ENCODE results near the gene AVPR1B. TPM values are rescaled to one million over a fixed set of nuclear protein-coding genes. Genes with fewer than 3 reads are reported as not detected.

AVPR1B gene
- polyA plus RNA-seq, 2 of the 4 experiments (the other 2 are of a cell fraction): not detected

GRCh38 chr1:206062464-206062863, 54.7 kb downstream of the AVPR1B start:
- DNase-seq (ENCODE audit: low read depth in 1 of 2, low spot score in 1 of 2) (no peak), ATAC-seq (no peak)
- CTCF ChIA-PET: interaction anchor here (0.8 to 1.6 kb wide), 2 partner anchors 27 to 32 kb away, joined by 3 to 5 read pairs; no protein-coding TSS in a partner anchor

GRCh38 chr1:206060844-206061243, 56.3 kb downstream of the AVPR1B start:
- FAIRE-seq: no peak
- Histone ChIP-seq H3K27ac (no peak overlapping the region), H3K4me2 (no peak overlapping the region), H3K9me3 (no peaks in the 10 kb centered on the region), H3K4me3 (no peak overlapping the region), H3K4me1 (no peaks in the 10 kb centered on the region)
- DNase-seq (ENCODE audit: low read depth in 1 of 2, low spot score in 1 of 2): no peak
- ChIA-PET POLR2A (no interaction called here), CTCF (interaction anchor here (0.8 to 1.5 kb wide), 4 partner anchors 30 to 46 kb away, joined by 3 to 6 read pairs (median 4); no protein-coding TSS in a partner anchor)
- WGBS (ENCODE audit: missing lambda C conversion rate): 93% methylated on average over 3 of the region's 3 CpGs
- no peak for ATAC-seq
- no peak for TF ChIP-seq HOXB5 (CRISPR knock-in tag; IDR thresholded peaks at IDR 0.05)
- TF ChIP-seq ZSCAN20 (CRISPR knock-in tag; IDR thresholded peaks at IDR 0.05): no peak
- TF ChIP-seq NFE2L2 (conservative IDR thresholded peaks at IDR 0.05; ENCODE audit: low read length): no peak
- no peak for TF ChIP-seq MAFK (IDR thresholded peaks at IDR 0.05; ENCODE audit: partially characterized antibody)
- no peak for TF ChIP-seq ZFP36 (IDR thresholded peaks at IDR 0.05; ENCODE audit: borderline replicate concordance, partially characterized antibody)
- TF ChIP-seq CHD4 (IDR thresholded peaks at IDR 0.05; ENCODE audit: borderline replicate concordance): no peak
- no peak for TF ChIP-seq CTCF (IDR thresholded peaks at IDR 0.05)
- TF ChIP-seq KDM1A (IDR thresholded peaks at IDR 0.05; ENCODE audit: low read depth): no peak
- TF ChIP-seq PHF8 (IDR thresholded peaks at IDR 0.05; ENCODE audit: borderline replicate concordance, low read depth): no peak
- no peak for TF ChIP-seq MAX (IDR thresholded peaks at IDR 0.05)
- no peak for TF ChIP-seq CBX2 (IDR thresholded peaks at IDR 0.05; ENCODE audit: borderline replicate concordance, low read depth)
- no peak for TF ChIP-seq MYC (IDR thresholded peaks at IDR 0.05; ENCODE audit: borderline replicate concordance, low read length)
- no peak for TF ChIP-seq ATOH8 (CRISPR knock-in tag; IDR thresholded peaks at IDR 0.05; ENCODE audit: low read depth)
- no peak for TF ChIP-seq HDAC2 (IDR thresholded peaks at IDR 0.05)
- no peak for TF ChIP-seq FOSL2 (IDR thresholded peaks at IDR 0.05)
- no peak for TF ChIP-seq FOSL2 (CRISPR knock-in tag; IDR thresholded peaks at IDR 0.05)
- TF ChIP-seq RCOR1 (IDR thresholded peaks at IDR 0.05; ENCODE audit: low read depth, low read length): no peak

More at GRCh38 chr1:206062464-206062863, 54.7 kb downstream of the AVPR1B start:
- H3K27ac ChIP-seq: no peak overlapping the region
- H3K9me3 ChIP-seq: no peaks in the 10 kb centered on the region
- H3K4me3 ChIP-seq: no peak overlapping the region
- FAIRE-seq: no peak
- no peak overlapping the region for H3K4me2 ChIP-seq
- H3K4me1 ChIP-seq: no peaks in the 10 kb centered on the region
- POLR2A ChIA-PET: no interaction called here
- WGBS (ENCODE audit: missing lambda C conversion rate): 60% methylated on average over 6 of the region's 6 CpGs
- TF ChIP-seq JUN (IDR thresholded peaks at IDR 0.05) (no peak), HES2 (IDR thresholded peaks at IDR 0.05) (no peak), EHMT2 (IDR thresholded peaks at IDR 0.05; ENCODE audit: low read depth) (no peak), CBX2 (IDR thresholded peaks at IDR 0.05; ENCODE audit: borderline replicate concordance, low read depth) (no peak), KDM5A (IDR thresholded peaks at IDR 0.05) (no peak), KDM1A (IDR thresholded peaks at IDR 0.05; ENCODE audit: low read depth) (no peak), FOSL2 (IDR thresholded peaks at IDR 0.05) (no peak), FOSL2 (CRISPR knock-in tag; IDR thresholded peaks at IDR 0.05) (no peak), BHLHE40 (IDR thresholded peaks at IDR 0.05; ENCODE audit: low read depth, low read length) (no peak), HOXB13 (CRISPR knock-in tag; IDR thresholded peaks at IDR 0.05; ENCODE audit: low read depth) (no peak), HMGXB4 (CRISPR knock-in tag; IDR thresholded peaks at IDR 0.05; ENCODE audit: borderline replicate concordance) (no peak), RNF2 (IDR thresholded peaks at IDR 0.05; ENCODE audit: borderline replicate concordance, low read depth) (no peak), CEBPB (IDR thresholded peaks at IDR 0.05) (no peak), POLR2AphosphoS2 (conservative IDR thresholded peaks at IDR 0.05; ENCODE audit: low read length) (no peak), JUNB (IDR thresholded peaks at IDR 0.05) (no peak), PHF8 (IDR thresholded peaks at IDR 0.05; ENCODE audit: borderline replicate concordance, low read depth) (no peak), RCOR1 (IDR thresholded peaks at IDR 0.05; ENCODE audit: low read depth, low read length) (no peak), SMC3 (IDR thresholded peaks at IDR 0.05) (no peak), GATA3 (IDR thresholded peaks at IDR 0.05; ENCODE audit: borderline replicate concordance) (no peak), HOXA7 (CRISPR knock-in tag; IDR thresholded peaks at IDR 0.05) (no peak)
